NCI-H1417 treated with DMSO at 0.1 percent for 48 hours (cell line): ENCODE data around the gene CNGA3.
A peak's percentile ranks its signal among the peaks of the same experiment; 100 is the strongest.

Experiments used
- DNase-seq: peaks from one replicate; lab custom pipeline; 2025; lab: John Stamatoyannopoulos, UW

CNGA3 gene

DNA sequence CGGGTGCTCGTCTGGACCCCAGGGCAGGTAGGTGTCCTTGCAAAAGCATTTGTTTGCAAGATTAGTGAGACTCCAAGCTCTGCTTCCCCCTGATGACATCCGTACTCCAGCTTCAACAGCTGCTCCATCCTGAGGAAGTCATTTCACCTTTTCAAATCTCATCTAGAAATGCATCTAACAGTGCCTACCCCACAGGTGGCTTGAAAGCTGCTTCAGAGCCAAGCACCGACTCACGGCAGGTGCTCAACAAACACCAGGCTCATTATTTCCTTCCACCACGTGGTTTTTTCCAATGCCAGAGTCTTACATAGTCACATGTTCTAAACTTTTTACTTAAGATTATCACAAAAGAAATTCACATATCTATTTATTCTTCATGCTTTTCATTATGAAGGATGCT is 31.9 kb downstream of the CNGA3 start:
- no peak for DNase-seq

DNA sequence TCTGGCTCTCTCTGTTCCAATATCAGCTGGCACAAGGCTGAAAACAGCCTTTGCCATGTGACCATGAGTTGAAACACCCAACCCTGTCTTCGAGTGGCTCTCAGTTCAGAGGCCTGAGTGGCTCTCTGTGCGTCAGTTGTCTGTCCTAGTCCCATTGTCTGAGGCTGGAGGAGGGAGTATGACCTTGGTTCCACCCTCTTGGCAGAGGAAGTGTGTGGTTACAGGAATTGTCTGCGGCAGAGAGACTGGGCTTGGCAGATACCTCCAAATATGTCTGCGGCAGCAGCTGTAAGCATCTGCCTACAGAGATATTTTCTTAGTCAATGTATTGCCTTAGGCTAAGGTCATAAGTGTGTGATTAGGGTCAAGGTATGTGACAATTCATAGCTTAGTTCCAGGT is 32.6 kb downstream of the CNGA3 start:
- DNase-seq, result no peak

DNA sequence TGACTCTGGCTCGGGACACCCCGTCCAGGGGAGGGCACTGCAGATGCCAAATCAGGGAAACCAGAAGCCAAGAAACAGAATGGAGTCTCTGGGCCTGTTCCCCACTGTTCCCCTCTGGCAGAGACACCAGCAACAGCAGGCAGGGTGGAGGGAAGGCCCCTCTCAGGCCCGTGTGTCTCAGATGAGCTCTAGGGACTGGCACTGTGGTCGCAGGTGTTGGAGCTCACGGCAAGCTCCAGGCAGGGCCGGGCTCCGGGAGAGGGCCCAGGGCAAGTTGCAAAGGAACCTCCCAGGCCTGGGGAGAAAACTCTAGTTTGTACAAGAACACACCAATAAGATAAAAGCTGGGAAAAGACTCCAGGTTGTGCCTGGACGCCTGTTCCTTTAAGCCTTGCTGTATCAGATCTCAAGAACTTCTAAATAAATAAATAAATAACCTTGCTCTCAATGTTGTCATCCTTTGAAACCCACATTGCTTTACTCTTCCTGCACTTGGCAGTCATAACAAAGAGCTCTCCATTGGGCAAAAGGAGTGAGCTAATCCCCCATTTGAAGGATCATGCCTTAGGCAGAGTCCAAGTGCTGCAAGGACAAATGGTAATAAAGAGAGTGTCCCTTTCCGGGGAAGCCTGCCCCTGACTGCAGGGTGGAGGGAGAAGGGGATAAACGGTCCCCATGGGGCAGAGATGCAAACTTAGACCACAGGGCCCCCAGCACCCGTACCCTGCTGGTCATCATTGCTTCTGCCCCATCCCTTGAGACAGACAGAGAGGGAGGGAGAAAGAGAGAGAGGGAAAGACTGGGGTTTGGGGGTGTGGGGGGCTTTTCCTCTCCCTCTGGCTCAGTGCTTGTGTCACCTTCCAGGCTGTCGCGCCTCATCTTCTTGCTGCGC is 33.3 kb downstream of the CNGA3 start:
- DNase-seq, result no peak

DNA sequence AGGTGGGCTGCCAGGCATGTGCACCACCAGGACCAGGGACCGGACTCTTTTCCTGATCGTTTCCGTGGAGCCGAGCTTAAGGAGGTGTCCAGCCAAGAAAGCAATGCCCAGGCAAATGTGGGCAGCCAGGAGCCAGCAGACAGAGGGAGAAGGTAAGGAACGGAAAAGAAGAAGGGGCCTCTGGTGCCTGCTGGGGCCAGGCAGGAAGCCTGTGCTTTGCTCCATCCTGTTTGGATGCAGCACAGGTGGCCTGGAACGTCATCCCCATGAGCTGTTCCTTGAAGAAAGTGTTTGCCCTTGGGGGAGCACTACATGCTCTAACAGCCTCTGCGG is 33.9 kb downstream of the CNGA3 start:
- no peak for DNase-seq

DNA sequence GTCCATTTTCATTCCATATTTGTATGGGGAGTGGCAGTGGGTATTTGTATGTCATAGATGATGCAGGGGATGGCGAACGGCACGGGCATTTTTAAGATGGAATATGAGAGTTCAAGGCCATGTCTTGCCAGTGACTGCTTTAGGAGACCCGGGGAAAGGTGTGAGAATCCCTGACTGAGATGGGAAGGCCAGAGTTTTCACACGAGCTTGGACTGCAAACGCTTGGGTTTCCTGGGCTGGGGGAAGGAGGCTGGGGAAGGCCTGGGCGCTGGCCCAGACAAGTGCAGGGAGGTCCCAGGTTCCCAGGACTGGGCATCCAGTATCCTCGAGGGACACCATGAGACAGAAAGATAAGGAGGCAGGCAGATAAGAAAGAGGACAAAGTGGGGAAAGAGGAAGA is 35.2 kb downstream of the CNGA3 start:
- DNase-seq, result no peak

DNA sequence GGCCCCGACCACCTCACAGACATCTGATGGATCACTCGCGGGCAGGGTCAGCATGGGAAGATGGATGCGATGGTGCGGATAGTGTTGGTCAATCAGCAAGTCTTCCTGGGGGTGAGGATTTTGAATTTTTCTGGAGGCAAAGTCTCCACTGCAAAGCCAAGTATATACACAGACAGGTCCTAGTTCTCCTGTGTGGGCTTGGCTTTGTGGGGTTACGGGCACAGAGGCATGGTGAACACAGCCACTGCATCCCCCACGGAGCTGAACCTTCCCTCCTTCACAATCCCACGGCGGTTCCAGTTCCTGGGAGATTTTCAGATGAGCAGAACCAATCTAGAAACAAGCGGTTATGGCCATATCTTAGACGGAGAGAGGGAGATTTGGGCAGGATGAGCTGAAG is 35.8 kb downstream of the CNGA3 start:
- no peak for DNase-seq

DNA sequence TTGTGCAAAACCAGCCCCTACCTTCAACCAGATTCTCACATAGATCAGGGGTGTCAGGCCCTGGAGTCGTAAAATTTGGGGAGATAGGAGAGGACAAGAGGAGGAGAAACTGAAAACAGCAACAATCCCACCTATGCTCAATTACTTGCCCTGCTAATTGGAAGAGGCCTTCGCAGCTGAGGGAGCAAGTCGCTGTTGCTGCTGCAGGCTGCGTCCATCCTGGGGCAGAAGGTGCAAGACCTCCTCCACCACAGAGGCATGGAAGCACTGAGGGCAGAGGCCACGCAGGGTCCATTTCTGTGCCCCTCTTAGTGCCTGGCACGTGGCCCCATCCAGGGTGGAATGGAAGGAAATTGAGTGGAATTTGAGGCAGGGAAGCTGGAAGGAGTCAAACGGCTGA is 36.5 kb downstream of the CNGA3 start:
- no peak for DNase-seq

DNA sequence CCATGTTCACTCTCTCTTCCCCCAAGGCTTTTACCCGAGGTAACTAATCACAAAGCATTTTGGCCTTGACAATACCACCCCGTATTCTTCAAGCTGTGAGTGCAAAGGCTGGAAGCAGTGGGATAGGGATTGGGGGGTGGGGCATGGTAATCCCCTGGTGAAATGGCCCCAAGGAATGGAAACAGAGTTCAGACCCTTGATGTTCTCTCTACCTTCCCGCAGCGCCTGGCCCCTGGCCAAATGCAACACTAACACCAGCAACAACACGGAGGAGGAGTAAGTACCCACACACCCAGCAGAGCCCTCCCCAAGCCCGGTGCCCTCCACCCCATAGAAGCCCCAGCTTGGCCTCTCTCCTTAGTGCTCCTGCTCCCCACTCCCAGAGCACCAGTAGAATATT is 36.9 kb downstream of the CNGA3 start:
- DNase-seq, result no peak

DNA sequence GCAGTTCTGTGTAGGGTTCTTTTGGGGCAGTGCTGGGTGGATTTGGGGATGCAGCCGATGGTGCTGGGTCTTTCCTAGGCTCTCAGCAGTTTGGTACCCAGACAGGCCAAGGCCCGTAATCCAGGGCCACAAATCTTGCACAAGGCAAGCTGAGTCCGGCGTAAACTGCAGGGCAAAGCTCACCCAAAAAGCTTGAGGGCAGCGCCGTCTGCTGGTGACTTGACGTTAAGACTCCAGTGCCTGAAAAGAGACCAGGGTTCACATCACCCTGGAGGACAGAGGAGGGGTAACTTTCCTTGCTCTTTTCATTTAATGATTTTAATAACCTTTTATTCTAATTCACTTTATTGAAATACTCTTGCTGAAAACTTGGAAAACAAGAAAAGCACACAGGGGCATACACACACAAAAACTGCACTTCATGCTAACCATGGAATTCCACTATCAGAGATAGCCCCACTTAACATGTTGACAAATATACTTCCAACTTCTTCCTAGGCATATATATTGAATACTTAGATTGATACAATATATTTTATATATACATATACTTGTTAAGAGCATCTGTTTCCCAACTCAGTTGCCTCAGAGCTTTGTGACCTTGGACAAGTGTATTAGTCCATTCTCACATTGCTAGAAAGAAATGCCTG is 38.9 kb downstream of the CNGA3 start:
- DNase-seq, result peak; percentile 31

DNA sequence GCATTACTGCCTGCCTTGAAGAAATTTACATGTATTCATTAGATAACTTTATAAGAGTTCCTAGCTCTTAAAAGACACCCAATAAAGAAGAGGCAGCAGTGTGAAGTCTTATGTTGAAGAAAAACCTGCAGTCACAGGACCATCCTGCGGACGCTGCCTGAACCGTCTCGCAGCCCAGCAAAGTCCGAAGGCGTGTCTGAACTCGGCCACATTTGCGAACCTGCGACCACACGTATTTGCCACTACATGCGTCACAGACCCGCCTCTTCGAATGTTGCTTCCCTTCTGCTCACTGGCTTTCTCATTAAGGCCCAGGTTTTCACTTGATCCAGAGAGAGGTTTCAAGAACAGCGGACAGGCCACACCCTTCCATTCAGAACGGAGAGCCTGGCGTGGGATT is 41.2 kb downstream of the CNGA3 start:
- no peak for DNase-seq

DNA sequence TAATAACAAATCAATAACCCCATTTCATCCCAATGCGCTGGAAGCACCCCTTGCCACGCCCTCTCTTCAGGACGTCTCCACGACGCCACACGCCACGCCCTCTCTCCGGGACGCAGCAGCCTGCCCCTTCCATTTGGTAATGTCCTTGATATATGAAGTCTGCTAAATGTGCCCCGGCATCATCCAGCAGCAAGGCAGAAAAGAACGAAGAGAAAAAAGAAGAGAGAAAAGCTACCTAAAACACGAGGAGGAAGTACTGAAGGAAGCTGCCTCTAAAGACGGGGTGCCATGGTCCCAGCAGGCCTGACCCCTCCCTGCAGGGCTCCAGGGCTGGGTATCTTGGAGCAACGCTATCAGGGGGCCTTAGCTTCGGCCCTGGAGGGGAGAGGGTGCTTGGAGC is 41.8 kb downstream of the CNGA3 start:
- DNase-seq, result no peak

DNA sequence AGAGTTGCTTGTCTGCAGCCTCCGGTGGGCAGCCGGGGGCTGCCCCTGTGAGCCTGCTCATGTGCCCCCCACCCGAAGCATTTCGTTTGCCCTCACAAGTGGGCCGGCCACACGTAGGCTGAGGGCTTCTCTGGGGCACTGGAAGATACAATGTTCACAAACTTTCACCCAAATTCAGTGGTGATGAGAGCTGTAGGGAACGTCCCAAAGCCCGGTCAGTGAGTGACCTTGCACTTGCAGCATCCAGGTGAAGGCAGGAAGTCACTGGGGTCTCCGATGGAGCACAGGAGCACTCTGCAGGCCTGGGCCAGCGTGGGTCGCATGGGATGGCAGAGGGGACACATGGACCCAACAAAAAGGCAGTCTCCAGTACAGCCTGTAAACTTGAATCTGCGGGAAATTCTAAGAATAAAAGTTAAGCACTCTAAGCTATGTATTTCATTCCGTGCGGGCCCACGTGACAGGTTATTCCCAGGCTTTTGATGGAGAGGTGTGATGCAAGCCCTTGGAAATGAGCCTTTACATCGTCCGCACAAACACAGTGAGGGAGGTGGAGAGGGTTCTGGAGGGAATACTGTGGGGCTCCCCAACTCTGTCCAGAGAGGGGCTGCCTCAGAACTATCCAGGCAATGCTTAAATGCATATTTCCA is 42.5 kb downstream of the CNGA3 start:
- no peak for DNase-seq

DNA sequence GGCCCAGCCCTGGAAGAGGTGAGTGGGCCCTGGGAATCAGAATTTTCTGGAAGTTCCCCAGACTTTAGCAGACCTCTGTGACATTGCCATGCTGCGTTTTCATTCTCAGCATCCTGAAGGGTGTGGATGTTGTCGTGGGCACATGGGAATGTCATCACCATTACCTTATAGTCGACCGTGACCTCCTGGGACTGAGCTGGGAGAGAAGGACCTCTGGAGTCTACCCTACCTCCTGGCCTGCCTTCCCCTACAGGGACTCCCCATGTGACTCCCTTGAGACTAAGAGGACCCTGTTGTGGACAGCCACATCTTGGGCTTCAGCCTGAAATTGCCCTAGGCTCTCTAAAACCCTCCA is 43.0 kb downstream of the CNGA3 start:
- DNase-seq, result no peak

DNA sequence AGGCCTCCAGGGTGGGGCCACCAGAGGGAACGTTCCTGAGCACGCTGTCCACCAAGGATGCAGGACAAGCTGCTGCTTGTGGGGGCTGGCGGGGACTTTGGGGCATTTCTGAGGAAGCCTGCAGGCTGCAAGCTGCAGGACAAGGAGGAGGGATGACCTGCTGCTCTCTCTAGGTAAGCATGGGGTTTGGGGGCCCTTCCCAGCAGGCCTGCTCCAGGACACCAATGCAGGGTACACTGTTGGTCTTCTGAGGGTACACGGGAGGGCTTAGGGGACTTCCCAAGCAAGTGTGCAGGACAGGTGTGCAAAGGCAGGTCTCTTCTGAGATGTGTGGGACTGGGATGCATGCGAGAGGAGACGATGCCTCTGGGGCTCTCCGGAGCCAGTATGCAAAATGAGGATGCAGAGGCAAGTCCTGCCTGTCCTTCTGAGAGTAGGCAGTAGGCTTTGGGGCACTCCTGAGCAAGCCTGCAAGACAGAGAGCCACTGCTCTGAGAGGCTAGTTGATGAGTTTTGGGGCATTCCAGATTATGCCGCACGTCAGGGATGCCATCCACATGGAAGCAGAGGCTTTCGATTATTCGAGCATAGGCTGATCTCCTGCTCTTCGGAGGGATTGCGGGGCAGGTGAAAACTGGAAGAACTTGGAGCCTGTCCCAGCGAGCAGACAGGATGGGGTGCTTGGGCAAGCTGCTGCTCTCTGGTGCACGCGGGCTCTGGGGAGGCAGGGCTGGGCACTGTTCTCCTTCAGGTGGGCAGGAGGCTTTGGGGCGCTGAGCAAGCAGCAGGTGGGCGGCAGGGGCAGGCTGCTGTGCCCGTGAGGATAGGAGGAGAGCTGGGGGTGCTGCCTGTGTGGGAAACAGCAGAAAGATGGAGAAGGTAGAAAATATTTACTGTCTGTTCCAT is 44.6 kb downstream of the CNGA3 start:
- no peak for DNase-seq

DNA sequence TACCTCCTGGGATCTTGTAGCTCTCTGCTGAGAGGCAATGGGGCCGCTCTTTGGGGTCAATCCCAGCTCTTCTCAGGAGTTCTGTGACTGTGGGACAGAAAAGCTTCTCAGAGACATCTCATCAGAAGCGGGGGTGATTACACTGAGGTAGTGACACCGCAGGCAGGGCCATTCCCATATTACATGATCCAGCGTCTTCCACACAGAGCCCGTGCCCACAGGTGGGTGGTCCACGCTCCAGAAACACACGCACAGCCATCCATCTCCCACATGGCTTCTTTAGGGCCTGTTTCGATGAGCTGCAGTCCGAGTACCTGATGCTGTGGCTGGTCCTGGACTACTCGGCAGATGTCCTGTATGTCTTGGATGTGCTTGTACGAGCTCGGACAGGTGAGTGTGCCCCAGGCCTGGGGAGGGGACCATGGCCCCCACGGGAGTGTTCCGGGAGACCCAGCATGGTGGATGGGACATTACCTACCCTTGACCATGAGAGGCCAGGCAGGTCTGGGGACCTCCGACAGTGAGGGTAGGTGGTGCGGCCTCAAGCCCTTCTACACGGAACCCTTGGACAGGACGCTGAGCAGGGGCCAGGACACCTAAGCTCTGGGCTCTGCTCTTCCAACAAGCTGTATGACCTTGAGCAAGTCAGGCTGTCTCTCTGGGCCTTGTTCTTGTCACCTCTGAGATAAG is 45.5 kb downstream of the CNGA3 start:
- no peak for DNase-seq

DNA sequence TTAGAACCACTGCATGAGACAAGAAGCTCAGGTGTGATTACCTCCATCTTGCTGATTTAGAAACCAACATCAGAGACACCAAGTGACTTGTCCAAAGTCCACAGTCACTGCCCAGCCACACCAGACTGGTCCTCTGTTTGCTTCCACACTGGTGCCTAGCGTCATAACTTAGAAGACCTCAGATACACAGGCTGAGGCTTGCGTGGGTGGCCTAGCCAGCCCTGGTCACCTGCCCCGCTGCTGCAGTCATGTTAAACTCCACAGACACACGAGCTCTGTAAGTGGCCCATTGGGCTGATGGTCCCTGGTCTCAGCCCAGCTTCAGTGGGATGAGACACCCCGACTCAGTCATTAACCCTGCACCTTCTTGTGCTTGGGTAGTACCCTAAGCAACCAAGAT is 47.1 kb downstream of the CNGA3 start:
- DNase-seq, result no peak

DNA sequence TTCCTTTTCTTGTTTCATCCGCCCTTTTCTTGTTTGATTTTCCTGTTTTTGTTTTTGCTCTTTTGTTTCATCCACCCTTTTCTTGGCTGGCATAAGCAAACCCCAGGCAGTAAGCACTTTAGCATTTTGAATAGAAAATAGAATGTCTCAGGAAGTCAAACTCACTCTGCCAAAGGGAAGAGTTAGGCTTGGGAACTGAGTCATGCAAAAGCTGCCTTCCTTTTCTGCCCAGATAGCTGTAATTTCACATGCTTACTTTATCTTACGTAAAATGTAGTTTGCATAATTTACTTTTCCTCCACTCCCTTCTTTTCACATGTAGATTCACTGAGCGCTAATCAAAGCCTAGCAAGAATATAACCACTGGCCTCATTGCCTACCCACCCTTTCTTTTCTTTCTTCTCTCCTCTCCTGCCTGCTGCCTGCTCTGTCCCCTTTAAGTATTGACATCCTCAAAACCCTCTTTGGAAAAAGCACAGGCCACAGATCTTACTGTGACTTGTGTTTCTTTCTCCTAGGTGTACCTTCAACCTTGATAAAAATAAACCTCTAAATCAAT is 48.4 kb downstream of the CNGA3 start:
- DNase-seq, result no peak

DNA sequence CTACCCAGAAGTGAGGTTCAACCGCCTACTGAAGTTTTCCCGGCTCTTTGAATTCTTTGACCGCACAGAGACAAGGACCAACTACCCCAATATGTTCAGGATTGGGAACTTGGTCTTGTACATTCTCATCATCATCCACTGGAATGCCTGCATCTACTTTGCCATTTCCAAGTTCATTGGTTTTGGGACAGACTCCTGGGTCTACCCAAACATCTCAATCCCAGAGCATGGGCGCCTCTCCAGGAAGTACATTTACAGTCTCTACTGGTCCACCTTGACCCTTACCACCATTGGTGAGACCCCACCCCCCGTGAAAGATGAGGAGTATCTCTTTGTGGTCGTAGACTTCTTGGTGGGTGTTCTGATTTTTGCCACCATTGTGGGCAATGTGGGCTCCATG is 49.7 kb downstream of the CNGA3 start:
- DNase-seq, result no peak

DNA sequence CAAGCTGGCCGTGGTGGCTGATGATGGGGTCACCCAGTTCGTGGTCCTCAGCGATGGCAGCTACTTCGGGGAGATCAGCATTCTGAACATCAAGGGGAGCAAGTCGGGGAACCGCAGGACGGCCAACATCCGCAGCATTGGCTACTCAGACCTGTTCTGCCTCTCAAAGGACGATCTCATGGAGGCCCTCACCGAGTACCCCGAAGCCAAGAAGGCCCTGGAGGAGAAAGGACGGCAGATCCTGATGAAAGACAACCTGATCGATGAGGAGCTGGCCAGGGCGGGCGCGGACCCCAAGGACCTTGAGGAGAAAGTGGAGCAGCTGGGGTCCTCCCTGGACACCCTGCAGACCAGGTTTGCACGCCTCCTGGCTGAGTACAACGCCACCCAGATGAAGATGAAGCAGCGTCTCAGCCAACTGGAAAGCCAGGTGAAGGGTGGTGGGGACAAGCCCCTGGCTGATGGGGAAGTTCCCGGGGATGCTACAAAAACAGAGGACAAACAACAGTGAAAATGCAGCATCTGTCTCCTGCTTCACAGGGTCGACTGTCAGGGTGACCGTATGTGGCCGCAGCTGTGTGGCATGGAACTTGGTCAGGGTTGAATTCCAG is 50.6 kb downstream of the CNGA3 start:
- no peak for DNase-seq

DNA sequence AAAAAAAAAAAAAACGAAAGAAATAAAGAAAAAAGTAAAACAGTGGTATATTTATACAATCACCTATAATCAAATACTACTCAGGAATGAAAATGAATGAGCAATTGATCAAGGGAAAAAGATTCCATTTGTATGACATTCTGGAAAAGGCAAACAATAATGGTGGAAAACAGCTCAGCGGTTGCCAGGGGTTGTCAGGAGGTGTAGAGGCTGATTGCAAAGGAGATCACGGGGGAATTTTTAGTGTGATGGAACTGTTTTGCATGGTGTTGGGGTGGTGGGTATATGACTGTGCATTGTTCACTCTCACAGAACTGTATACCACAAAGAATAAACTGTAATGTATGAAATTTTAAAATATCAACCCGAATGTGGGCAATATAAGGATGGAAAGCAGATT is 52.9 kb downstream of the CNGA3 start:
- no peak for DNase-seq

DNA sequence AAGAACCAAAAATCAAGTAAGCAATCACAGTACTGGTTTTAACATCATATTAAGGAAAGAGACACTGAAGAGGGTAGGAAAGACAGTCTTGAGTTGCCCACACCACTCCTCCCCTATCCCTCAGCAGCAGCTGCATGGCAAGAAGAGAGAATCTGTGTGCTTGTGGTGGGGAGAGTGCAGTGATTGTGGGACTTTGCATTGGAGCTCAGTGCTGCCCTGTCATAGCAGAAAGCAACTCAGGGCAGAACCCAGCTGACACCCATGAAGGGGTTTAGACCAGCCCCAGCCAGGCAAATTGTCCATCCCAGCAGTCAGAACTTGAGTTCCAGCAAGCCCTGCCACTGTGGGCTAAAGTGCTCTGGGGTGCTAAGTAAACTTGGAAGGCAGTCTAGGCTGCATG is 57.6 kb downstream of the CNGA3 start:
- no peak for DNase-seq
